ENCODE measurements around the gene HAUS8. TPM values are rescaled to one million over a fixed set of nuclear protein-coding genes. Genes with fewer than 3 reads are reported as not detected.
"Not testable (repeated sequence)": the region's sequence is repeated elsewhere in the genome, so short reads cannot be mapped to it uniquely, and the experiment has no call there.

HAUS8 gene, protein sequence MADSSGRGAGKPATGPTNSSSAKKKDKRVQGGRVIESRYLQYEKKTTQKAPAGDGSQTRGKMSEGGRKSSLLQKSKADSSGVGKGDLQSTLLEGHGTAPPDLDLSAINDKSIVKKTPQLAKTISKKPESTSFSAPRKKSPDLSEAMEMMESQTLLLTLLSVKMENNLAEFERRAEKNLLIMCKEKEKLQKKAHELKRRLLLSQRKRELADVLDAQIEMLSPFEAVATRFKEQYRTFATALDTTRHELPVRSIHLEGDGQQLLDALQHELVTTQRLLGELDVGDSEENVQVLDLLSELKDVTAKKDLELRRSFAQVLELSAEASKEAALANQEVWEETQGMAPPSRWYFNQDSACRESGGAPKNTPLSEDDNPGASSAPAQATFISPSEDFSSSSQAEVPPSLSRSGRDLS
- 17.4 and 18.5 TPM in 2 replicates for polyA plus RNA-seq (2014; cell fraction: cytosol; rRNA removed)
- polyA plus RNA-seq (2014; cell fraction: nucleus; rRNA removed), result 21.2 and 26.6 TPM in 2 replicates

DNA sequence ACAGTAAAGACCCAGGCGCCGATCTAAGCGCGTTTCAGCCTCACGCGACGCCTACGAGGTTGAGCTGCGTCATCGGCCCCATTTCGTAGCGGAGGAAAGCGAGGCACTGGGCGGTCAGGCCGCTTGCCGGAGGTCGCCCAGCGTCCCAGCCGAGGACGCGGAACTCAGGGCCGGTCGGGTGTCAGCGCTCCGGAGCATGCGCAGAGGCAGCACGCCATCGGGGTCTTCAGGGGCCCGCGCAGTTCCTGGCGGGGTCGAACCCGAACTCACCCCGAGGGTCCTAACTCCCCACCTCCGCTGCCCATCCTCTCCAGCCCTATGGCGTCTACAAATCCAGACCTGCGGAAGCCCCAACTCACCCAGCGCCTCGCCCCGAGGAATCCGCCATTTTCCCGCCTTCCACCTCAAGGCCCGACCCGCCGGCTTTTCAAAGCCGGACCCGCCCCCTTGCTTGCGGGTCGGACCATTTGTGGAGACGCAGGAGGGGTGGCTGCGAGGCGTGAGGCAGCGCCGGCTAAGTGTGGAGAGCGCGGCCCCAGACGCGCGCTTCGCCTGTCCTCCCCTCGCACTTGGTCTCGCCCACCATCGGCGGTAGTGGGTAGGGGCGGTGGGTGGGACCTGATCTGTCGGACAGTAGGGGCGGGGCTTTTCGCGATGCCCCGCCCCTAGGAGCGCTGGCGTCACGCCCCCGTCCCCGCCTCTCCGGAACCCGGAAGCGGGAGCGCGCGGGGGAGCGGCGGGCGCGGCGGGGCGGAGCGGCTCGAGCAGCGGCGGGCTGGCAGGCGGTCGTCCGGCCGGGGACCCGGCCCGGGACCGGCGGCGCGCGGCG lies at the start of gene HAUS8, which contains the start of gene MYO9B:
TSS of gene HAUS8 (minus strand) at position 418 of the 829 bp plus-strand sequence. CDS start at position 388, 30 bp downstream.
TSS of gene MYO9B (plus strand) at position 743 of the 829 bp plus-strand sequence. CDS start 25,941 bp downstream, outside the sequence.
- DNase-seq (ENCODE audit: low spot score), result peak; percentile 98

DNA sequence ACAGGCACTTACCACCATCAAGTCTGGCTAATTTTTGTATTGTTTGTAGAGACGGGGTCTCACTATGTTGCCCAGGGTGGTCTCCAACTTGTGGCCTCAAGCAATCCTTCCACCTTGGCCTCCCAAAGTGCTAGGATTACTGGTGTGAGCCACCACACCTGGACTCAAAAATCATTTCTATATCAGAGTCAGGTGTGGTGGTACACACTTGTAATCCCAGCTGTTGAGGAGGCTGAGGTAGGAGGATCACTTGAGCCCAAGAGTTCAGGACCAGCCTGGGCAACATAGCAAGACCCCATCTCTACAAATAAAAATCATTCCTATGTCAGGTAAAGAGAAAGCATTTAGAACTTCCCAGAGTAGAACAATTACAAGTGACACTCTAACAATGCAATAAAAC lies 48.8 kb upstream of the HAUS8 start:
- no peak for DNase-seq (ENCODE audit: low spot score)

DNA sequence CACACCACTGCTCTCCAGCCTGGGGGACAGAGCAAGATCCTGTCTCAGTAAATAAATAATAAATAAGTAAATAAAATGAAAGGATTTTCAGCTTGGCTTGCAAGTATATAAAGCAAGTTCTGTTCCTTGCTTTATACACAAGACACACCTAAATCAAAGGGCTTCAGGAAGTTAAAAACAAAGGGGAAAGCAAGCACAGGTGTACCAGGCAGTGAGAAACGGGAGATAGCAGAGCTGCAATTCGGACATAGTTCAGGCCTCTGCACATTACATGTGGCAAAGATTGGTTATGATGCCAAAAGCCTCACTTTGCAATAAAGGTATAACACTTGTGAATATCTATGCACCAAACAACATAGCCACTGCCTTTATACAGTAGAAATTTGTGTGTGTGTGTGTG lies 47.8 kb upstream of the HAUS8 start:
- no peak for DNase-seq (ENCODE audit: low spot score)

DNA sequence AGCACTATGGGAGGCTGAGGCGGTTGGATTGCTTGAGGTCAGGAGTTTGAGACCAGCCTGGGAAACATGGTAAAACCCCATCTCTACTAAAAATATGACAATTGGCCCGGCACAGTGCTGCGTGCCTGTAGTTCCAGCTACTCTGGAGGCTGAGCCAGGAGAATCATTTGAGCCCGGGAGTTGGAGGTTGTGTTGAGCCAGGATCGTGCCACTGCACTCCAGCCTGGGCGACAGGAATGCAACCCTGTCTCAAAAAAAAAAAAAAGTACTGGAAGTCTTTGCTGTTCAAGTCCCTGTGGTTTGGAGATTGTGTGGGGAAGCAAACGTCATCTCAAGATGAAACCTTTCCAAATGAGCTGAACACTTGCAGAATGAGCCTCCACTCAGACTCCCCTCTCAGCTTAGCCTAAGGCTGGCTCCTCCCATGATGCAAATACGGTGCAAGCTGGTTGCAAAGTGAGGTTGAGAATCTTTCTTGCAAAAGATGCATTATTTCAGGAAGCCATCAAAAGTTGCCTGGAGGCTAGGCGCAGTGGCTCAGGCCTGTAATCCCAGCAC lies 46.6 kb upstream of the HAUS8 start:
- DNase-seq (ENCODE audit: low spot score), result no peak

DNA sequence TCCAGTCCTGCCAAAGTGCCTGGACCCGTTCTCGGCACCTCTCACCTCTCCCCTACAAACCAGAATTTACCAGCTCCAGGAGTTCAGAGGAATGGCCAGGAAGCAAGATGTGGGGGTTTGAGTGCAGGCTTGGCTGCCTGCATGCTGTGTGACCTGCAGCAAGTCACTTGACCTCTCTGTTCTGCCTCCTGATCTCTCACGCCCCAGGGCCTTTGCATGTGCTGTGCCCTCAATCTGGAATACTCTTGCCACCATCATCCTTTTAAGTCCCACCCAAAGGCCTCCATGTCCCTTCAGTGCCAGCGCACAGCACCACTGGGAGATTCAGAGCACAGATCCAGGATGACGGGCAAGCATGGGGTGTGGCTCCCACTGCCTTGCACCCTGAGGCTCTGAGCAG lies 43.7 kb upstream of the HAUS8 start:
- DNase-seq (ENCODE audit: low spot score), result no peak

DNA sequence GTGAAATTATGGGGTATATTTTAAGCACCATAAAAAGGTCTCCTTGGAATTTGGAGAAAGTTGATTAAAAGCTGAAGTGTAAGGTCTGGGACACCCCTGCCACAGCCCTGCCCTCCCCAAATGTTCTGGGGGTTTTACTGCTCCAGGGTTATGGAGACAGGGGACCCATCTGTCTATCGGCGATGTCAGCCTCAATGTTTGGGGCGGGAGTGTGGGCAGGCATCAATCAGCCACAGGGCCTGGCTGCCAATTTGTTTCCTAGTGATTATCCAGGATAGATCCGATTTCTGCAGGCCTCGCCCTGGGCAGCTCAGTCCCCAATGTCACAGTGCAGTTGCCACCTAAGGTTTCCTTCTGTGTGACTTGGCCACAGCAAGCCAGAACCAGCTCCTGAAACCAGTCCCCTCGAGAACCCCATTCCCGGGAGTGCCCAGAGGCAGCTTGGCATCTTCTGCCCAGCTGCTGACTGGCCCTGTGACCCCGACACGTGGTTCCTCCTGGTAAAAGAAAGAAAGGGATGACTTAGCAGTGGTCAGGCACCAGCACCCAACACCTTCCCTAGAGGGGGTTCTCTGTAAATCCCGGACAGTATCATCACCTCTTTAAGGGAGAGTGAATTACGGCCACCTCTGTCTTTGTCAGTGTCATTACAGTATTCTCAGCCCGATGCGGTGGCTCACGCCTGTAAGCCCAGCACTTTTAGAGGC lies 41.9 kb upstream of the HAUS8 start:
- DNase-seq (ENCODE audit: low spot score), result no peak

DNA sequence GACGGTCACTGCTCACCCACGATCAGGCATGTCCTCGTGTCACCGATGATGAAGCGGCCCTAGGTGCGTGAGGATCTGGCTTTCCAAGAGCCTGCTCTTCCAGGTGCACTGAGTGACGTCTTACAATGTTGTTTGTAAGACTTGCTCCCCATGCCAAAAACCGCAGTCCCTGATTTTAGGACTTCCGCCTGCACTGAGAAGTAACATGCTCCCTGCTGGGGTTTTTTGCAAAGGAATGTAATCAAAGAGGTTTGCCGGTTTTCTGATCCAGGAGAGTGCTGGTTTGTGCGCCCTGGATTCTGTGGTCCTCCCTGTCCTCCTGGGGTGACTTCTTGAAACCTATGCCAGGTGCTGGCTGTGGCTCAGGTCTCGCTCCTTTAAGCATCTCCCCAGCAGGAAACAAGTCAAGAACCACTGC lies 39.2 kb upstream of the HAUS8 start:
- DNase-seq (ENCODE audit: low spot score), result no peak

DNA sequence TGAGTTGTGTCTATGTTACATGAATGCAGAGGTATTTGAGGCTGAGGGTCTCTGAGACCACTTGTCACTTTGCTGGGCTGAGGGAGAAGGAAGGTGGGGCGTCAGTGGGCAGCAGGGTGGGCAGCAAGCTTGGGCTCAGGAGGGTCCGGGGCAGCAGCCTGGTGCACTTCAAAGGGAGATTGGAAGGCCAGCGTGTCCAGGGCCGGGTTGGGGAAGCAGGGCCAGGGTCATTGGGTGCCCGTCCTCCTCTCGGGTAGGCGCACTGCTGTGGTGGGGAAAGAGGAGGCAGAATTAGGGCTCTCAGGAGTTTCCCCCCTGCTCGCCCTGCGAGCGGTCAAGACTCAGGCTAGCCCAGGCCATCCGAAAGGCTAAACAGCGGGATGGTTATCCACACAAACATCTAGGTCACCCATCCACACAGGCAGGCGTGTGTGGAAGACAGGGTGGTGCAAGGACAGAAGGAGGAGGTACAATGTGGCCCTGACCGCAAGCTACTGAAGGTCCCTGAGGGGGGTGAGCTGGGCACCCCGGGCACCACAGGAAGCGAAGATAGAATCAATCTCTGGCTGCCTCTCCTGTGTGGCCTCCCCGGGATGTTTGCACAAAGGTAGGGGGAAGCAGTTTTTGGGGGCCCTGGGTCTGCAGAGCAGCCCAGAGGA lies 38.0 kb upstream of the HAUS8 start:
- DNase-seq (ENCODE audit: low spot score), result no peak

DNA sequence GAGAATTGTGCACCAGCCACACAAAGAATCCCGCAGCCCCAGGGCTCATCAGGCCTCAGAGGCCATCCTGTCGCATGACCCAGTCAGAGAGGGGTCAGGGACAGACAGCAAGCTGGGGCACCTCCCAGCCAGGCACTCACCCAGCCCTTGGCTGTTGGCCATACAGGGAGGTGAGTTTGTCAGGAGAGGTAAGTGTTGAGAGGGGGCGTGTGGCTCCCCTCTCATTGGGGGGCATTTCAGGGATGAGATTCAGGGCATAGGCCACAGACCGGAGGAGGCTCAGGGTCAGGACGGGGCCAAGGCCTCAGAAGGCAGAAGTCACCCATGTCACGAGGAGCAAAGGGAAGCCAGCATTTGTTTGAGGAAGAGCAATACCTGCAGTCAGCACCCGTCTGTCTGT lies 37.4 kb upstream of the HAUS8 start:
- DNase-seq (ENCODE audit: low spot score), result no peak

DNA sequence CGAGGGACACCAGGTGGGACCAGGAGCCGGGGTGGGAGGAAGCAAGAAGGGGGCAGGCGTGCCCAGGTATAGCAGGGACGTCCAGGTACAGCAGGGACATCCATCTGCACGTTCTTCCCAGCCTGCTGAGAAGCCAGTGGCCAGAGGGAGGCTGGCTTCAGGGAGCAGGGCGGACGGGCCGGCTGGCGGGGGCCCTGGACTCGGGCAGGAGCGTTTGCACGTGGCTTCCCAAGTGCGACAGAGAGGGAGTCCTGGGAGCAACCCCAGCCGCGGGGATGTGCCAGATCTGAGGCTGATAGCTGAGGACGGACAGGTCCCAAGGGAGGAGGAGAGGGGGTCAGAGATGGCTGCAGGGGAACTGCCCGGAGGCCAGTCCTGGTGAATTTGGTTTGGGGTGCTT lies 37.0 kb upstream of the HAUS8 start:
- no peak for DNase-seq (ENCODE audit: low spot score)

DNA sequence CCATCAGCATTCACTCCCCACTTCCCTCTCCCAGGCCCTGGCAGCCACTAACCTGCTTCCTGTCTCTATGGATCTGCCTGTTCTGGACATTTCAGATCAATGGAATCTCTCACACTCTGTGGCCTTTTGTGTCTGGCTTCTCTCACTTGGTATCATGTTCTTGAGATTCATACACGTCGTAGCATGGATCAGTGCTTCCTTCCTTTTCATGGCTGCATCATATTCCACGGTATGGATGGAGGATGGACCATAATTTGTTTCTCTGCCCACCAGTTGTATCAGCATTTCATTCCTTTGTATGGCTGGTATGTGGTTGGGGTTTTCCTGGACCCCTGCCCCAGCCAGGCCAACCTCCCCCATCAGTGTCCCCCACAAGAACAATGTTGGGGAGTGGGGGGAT lies 36.5 kb upstream of the HAUS8 start:
- no peak for DNase-seq (ENCODE audit: low spot score)

DNA sequence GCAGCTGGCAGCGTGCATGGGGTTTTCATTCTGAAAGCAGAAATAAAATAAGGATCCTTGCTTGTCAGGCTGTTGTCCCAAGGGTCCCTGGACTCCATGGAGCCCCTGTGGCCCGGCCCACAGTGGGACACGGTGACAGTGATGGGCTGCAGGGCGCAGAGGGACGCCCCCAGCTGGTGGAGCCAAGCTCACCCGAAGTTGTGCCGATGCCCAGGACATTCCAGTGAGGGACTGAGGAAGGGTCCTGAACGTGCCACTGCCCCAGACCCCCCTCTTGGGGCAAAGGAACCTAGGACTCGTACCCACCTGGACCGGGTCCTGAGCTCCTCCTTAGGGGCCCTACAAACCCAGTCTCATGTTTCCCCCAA lies 35.3 kb upstream of the HAUS8 start:
- no peak for DNase-seq (ENCODE audit: low spot score)

DNA sequence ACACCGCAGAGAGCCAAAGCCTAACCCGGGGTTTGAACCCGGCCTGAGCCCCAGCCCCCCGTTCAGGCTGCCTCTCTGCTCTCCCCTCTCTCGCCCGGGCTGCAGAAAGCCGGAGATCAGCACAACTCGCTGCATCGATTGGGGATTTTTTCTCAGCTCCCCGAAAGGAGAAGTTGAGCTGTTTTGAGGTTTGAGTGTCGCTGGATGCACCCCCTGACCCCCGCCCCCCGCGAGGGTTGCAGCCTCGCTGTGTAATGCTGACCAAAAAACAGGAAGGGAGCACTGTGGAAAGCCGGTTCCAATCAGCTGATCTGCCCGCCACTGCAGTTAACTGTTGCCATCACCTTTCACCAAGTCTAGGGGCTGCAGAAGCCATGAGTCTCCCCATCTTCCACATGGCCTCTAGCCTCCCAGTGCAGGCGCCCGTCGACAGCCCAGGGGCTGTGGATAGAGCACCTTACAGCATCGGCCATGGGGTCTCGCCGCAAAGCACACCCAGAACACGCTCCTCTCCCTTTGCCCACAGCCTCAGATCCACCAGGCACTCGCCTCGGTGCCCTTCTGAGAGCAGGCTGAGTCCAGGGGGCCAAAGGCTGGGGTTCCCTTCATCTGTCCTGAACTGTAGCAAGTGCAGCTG lies 34.8 kb upstream of the HAUS8 start:
- DNase-seq (ENCODE audit: low spot score), result no peak

DNA sequence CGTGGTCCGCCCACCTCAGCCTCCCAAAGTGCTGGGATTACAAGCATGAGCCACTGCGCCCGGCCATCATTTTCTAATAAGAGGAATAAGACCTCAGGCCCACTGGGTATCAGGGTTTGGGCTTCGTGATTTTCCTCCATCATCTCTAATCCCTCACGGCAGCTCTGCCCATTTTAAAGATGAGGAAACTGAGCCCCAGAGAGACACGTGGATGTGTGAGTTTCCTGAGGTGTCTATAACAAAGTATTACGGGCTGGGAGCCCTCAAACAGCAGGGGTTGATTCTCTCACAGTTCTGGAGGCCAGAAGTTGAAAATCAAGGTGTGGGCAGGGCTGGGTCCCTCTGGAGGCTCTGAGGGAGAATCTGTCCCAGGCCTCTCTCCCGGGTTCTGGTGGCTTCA lies 34.0 kb upstream of the HAUS8 start:
- DNase-seq (ENCODE audit: low spot score), result no peak

DNA sequence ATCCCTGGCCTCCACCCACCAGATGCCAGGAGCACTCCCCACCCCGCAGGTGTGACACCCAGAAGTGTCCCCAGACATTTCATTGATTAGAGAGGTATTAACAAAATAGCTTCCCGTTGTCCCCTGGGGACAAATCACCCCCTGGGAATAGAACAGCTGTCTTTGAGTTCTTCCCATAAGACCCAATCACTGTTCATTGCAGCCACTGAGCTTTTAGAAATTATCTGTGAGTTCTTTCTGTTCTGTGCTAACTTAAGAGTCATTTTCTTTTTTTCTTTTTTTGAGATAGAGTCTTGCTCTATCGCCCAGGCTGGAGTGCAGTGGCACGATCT lies 33.2 kb upstream of the HAUS8 start:
- DNase-seq (ENCODE audit: low spot score), result no peak

DNA sequence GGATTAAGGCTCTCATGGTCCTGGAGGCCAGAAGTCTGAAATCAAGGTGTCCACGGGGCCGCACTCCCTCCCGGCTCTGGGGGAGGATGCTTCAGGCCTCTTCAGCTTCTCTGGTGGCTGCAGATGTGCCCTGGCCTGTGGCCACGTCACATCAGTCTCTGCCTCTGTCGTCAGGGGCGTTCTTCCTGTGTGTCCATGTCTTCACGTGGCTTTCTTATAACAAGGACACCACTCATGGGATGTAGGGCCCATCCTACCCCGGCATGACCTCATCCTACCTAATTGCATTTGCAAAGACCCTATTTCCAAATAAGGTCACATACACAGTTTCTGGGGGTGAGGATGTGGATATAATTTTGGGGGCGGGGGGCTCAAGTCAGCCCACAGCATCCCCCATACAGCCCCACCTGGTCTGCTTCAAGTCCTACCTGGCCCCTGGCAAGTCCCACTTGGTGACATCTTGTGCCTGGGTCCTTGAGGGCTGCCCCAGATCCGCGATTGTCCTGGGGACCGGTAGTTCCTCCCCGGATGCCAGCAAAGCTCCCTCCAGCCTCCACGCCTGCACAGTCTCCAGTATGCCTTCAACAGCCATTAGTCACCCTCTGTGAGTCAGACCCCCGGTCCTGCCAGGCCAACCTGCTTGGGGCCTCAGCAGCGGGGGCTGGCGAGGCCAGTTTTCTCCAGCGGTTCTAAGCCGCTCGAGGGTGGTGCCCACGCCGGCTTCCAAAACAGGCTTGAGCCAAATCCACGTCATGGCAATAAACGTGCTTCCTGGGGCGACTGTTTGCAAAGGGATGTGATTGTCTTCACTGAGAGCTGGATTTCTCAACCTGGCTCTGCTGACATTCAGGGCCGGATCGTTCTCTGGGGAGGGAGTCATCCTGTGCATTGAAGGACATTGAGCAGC lies 32.5 kb upstream of the HAUS8 start:
- DNase-seq (ENCODE audit: low spot score), result no peak

DNA sequence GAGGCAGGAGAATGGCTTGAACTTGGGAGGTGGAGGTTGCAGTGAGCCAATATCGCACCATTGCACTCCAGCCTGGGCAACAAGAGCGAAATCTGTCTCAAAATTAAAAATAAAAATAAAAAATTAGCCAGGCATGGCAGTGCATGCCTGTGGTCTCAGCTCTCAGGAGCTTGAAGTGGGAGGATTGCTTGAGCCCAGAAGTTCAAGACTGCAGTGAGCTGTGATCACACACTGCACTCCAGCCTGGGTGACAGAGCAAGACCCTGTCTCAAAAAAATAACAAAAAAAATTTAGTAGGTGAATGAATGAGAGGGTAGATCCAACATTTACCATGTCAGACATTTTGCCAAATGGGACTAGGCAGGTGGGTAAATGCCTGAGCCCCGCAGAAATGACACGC lies 31.7 kb upstream of the HAUS8 start:
- DNase-seq (ENCODE audit: low spot score), result not testable (repeated sequence)

DNA sequence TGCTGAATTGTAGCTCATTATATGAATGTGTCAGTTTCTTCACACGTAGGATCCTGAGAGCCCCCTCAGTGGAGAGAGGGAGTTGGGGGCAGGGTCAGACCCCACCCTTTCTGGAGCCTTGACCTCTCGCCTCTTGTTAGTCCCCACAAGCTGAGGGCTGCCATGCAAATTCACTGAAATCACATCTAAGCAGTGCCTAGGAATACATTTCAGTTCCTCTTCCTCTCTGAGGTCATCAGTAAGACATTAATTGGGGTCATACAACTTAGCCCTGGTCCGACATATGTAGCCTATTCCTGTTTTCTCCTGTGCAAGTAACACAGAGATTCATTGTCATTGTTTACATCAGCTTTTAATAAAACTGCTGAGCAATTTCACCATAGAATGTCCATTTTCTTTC lies 30.3 kb upstream of the HAUS8 start:
- no peak for DNase-seq (ENCODE audit: low spot score)

DNA sequence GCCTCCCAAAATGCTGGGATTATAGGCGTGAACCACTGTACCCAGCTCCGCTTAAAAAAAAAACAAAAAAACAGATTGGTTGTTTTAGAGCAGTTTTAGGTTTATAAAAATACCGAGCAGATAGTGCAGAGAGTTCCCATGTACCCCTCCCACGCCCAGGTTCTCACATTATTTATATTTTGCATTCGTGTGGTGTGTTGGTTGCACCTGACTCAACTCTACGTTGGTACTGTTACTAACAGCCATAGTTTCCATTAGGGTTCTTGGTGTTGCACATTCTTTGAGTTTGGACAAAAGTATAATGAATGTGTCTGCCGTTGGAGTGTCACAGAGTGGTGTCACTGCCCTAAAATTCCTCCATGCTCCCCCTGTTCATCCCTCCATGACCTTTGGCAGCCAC lies 29.4 kb upstream of the HAUS8 start:
- DNase-seq (ENCODE audit: low spot score), result no peak

DNA sequence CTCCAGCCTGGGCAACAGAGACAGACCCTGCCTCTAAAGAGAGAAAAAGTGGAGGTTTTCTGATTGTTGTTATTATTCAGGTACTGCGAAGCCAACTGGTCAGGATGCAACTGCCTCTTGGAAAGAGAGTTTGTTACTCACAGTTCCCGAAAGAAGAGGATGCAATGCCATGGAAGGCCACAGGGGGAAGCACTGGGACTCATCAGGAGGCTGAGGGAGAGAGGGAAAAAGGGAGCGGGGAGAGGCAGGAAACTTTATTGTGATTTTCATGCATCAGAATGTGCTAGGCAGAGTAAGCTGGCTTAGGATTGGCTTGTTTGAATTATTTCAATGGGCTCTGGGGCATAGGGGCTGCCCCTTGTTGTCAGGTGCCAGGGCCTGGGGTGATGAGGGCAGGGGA lies 27.9 kb upstream of the HAUS8 start:
- DNase-seq (ENCODE audit: low spot score), result peak; percentile 27
